GM18499 (cell line): Measurements from ENCODE around the gene OXT.

Experiments
- ATAC-seq: cut with Tn5 transposase; IDR thresholded peaks from one replicate; pipeline ENCODE4 v1.9.1; 2021; ENCODE audit warnings: moderate number of reproducible peaks; ENCODE audit not compliant: insufficient read depth, unreplicated experiment

The OXT gene

GRCh38 chr20:3082955-3083952 is 11.8 kb downstream of the OXT start:
- no peak for ATAC-seq

GRCh38 chr20:3084283-3084985 is 13.0 kb downstream of the OXT start, which contains the start of gene AVP:
AVP (minus strand) TSS chr20:3084724; CDS start chr20:3084674, 50 bp downstream.
- ATAC-seq, result no peak

DNA sequence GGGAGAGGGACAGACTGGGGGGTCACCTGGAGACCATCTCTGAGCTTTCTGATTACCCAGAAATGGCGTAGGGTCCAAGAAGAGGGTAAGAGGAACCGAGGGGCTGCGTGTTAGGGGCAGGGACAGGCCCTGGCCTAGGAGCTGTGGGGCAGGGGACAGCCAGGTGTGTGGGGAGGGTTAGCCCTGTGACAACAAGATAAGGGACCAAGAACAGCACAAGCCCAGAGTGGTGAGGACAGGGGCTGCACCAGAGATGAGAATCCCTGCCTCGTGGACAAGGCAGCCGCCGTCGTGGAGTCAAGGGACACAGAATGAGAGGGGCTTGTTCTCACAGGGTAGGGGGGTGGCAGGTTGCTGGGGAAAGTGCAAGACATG is 13.6 kb downstream of the OXT start:
- no peak for ATAC-seq

DNA sequence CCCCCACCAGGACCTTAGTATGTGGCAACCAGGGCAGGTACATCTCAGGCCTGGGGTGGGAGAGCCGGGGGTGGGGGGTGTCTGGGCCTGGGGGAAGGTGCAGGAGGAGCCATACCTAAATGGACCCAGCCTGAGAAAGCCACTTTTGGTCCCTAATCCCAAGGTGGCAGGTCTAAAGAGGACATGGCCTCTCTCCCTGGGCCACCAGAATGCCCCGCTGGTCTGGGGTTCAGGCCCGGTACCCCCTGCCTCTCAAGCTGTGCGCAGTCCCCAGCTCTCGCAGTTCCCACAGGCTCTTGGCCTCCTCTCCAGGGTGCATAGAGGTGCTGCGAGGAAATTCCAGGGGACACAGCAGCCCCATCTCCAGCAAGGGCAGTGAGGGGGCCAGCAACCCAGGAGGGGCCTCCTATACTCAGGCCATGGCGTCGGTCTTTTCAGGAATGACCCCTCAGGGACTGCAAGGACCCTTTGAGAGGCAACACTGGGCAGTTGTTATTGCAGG is 14.2 kb downstream of the OXT start:
- no peak for ATAC-seq

- no peak for ATAC-seq
Measured at GRCh38 chr20:3088031-3088430, 16.6 kb downstream of the OXT start.

- no peak for ATAC-seq
Measured at GRCh38 chr20:3090565-3090964, 19.1 kb downstream of the OXT start.

GRCh38 chr20:3092611-3093379 is 21.4 kb downstream of the OXT start:
- ATAC-seq, result no peak

DNA sequence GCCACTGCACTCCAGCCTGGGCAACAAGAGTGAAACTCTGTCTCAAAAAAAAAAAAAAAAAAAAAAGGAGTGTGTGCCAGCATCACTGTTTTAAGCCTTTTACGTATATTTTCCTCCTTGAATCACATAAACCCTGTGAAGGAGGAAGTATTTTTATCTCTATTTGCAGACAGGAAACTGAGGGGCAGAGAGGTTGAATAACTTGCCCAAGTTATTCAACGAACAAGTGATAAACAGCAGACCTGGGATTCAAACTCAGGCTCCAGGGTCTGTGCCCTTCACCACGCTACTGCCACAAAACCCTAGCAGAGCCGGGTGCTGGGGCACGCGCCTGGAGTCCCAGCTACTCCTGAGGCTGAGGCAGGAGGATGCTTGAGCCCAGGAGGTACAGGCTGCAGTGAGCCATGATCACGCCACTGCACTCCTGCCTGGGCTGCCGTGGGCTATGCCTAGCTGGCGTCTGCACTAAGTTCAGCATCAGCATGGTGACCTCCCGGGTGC is 22.5 kb downstream of the OXT start:
- no peak for ATAC-seq

DNA sequence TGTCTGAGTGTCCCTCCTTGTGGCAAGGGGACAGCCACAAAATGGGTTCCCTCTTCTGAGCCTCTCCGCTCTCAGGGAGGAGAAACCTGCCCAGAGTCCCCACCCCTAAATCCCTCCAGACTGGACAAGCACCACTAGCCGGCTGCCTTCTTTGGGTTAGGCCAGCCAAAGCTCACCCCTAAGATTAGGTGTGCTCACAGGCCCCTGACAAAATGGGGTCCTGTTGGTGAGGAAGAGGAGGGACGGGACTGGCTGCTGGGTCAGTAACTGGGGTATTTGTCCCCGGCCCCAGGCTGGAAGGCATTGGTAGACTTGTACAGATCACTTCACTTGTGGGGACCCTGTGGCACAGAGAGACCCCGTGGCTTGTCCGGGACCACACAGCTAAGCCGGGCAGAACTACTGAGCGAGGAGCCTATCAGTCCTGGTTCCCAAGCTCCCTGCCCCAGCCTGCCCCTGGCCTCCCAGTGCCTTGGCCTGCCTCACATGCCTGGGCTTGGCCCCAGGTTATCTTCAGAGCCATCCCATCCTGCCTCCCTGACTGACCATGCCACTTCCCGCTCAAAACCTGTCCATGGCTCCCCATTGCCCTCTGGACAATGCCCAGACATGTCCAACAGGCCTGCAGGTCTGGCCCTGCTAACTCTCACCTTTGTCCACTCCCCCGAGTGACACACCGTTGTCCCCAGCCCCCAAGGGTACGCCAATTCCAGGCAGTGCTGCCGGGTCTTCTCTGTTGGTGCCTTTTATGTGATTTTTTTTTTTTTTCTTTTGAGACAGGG is 23.6 kb downstream of the OXT start:
- ATAC-seq, result no peak

GRCh38 chr20:3100480-3100879 is 29.1 kb downstream of the OXT start:
- no peak for ATAC-seq

DNA sequence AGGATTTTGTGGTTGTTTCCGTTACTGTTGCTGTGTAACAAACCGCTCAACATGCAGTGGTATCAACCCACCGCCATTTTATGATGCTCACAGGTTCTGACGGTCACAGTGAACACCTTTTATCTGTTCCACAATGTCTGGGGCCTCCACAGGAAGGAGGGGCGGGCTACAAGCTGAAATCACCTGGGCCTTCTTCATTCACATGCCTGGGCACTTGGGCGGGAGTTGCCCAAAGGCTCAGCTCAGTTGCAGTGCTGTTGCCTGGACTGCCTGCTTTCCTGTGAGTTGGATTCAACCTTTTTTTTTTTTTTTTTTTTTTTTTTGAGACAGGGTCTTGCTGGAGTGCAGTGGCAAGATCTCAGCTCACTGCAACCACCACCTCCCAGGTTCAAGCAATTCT is 29.8 kb downstream of the OXT start:
- ATAC-seq, result no peak

DNA sequence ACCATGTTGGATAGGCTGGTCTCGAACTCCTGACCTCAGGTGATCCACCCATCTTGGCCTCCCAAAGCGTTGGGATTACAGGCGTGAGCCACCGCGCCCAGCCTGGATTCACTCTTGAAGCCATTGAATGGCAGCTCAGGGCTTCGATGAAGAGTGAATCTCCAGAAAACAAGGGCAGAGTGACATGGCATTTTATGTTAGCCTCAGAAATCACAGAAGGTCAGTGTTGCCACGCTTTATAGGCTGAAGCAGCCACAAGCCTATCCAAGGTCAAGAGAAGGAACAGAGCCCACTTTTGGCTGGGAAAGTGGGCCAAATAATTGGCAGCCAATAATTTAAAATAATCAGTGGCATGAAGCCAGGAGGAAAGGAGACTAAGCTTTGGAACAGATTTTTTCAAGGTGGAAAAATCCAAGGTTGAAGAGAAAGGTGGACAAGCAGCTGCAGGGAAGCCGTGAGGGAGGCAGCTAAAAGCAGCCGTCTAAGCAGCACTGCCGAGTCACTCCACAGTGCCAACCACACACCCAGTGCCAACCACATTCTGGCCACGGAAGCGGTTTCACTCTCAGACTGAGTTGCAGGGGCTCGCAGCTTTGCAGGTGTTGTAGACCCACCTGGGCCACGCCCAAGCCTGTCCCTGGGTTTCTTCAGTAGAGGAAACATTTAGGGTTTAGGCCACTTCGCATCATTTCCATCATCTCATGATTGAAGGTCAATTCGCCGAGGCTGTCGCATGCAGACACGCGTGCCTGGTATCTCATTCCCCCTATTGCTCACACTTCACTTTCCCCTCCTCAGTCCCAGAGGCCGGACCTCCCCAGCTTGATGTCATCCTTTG is 30.5 kb downstream of the OXT start:
- no peak for ATAC-seq

- no peak for ATAC-seq
Measured at GRCh38 chr20:3102575-3103368, 31.4 kb downstream of the OXT start.

GRCh38 chr20:3103369-3104032 is 32.1 kb downstream of the OXT start:
- ATAC-seq, result no peak

DNA sequence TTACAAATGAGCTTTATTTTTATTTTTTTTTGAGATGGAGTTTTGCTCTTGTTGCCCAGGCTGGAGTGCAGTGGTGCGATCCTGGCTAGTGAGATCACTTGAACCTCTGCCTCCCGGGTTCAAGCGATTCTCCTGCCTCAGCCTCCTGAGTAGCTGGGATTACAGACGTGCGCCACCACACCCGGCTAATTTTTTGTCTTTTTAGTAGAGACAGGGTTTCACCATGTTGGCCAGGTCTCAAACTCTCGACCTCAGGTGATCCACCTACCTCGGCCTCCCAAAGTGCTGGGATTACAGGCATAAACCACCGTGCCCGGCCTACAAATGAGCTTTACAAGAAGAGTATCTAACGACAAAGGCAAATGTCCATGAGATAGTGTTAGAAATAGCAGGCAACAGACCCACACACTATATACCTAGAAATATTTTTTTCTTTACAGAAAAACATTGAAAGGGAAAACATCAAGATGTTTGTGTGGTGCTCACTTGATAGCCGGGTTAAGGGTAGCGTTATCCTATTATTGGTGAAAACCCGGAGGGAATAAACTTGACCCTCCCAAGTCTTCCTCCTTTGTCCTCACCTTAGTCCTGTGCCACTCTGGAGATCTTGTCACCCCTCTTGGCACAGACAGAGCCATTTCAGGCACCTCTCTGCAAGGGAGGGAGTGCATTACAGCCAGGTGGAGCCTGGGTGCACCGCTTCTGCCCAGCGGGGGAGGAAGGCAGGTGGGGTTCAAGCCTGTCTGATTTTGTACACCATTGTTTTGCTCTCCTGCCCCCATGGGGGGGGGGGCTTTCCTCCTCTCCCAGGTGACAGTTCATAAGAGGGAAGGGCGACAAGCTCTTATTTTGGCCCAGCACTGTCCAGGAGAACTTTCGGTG is 34.1 kb downstream of the OXT start:
- ATAC-seq, result no peak

GRCh38 chr20:3106185-3106584 is 34.8 kb downstream of the OXT start:
- no peak for ATAC-seq
